Measurements from ENCODE around the gene MEGF11. TPM values are rescaled to one million over a fixed set of nuclear protein-coding genes. Genes with fewer than 3 reads are reported as not detected.

MEGF11 gene
- total RNA-seq, 4 donors from 2014 or later = 0.87 to 7.3 (median 4.9) TPM

DNA sequence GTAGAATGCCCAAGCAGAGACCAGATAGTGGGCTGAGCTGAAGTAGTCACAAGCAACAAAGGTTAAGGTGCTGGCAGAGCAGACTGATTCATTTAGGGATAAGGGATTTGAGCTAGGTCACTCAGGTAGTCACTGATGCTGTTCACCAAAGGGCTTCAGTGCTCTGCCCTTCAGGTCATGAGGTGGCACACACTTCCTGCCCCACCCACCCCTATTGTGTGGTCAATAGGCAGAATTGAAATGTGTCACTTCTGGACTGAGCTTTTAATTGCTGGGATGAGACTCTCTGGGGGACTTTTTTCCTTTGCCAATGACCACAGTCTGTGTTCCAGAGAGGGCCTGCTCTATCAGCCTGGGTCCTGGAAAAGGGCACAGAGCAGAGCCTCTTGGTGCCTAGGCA, 37.0 kb upstream of the MEGF11 start:
- no peak for DNase-seq (ENCODE audit: low spot score in 2 of 2)
- TF ChIP-seq POLR2A (IDR thresholded peaks at IDR 0.05) (no peak), EP300 (IDR thresholded peaks at IDR 0.05) (no peak)
- TF ChIP-seq, protein P1, sequence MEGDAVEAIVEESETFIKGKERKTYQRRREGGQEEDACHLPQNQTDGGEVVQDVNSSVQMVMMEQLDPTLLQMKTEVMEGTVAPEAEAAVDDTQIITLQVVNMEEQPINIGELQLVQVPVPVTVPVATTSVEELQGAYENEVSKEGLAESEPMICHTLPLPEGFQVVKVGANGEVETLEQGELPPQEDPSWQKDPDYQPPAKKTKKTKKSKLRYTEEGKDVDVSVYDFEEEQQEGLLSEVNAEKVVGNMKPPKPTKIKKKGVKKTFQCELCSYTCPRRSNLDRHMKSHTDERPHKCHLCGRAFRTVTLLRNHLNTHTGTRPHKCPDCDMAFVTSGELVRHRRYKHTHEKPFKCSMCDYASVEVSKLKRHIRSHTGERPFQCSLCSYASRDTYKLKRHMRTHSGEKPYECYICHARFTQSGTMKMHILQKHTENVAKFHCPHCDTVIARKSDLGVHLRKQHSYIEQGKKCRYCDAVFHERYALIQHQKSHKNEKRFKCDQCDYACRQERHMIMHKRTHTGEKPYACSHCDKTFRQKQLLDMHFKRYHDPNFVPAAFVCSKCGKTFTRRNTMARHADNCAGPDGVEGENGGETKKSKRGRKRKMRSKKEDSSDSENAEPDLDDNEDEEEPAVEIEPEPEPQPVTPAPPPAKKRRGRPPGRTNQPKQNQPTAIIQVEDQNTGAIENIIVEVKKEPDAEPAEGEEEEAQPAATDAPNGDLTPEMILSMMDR (IDR thresholded peaks at IDR 0.05) = no peak
- Histone ChIP-seq H3K27ac (no peak overlapping the region), H3K4me3 (no peak overlapping the region), H3K9me3 (no peaks in the 10 kb centered on the region), H3K36me3 (no peaks in the 10 kb centered on the region), H3K4me1 (peaks cover 0 to 45% (median 17%) of the 10 kb centered on the region in 4 donors), H3K27me3 (no peaks in the 10 kb centered on the region)

DNA sequence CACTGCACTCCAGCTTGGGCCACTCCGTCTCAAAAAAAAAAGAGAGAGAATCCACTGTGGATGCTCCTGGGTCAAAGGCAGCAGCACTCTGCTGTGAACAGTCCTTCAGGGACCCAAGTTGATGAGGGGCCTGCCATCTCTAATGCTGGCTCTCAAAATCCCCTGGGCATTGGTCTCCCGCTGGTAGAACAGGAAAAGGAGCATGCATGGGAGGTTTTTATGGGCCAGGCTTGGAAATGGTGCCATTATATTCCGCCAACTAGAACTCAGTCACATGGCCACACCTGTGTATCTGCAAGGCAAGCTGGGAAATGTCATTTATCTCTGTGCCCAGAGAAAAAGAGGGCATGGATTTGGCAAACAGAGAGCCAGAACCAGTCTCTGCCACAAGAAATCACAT, 36.5 kb upstream of the MEGF11 start:
- WGBS, 2 donors = 95 to 97% methylated on average over 3 of the region's 3 CpGs
- DNase-seq (ENCODE audit: low spot score in 2 of 2) = no peak
- Histone ChIP-seq H3K27me3 (no peaks in the 10 kb centered on the region), H3K36me3 (no peaks in the 10 kb centered on the region), H3K4me3 (no peak overlapping the region), H3K27ac (no peak overlapping the region), H3K4me1 (peaks cover 0 to 40% (median 15%) of the 10 kb centered on the region in 4 donors), H3K9me3 (no peaks in the 10 kb centered on the region)
- TF ChIP-seq, protein P1 (IDR thresholded peaks at IDR 0.05) = no peak
- TF ChIP-seq POLR2A (IDR thresholded peaks at IDR 0.05) = no peak
- TF ChIP-seq EP300 (IDR thresholded peaks at IDR 0.05) = no peak

- no peak overlapping the region for H3K27ac ChIP-seq
- TF ChIP-seq EP300 (IDR thresholded peaks at IDR 0.05) = no peak
- TF ChIP-seq, protein P1 (IDR thresholded peaks at IDR 0.05) = no peak
- no peak for TF ChIP-seq POLR2A (IDR thresholded peaks at IDR 0.05)
- no peak overlapping the region for H3K4me3 ChIP-seq
Observed at GRCh38 chr15:66288551-66289185, 35.1 kb upstream of the MEGF11 start.

GRCh38 chr15:66288093-66288492, 34.5 kb upstream of the MEGF11 start:
- Histone ChIP-seq H3K27ac (no peak overlapping the region), H3K4me3 (no peak overlapping the region), H3K27me3 (no peaks in the 10 kb centered on the region), H3K4me1 (peaks cover 0 to 29% (median 12%) of the 10 kb centered on the region in 4 donors), H3K36me3 (no peaks in the 10 kb centered on the region), H3K9me3 (no peaks in the 10 kb centered on the region)
- TF ChIP-seq EP300 (IDR thresholded peaks at IDR 0.05) (no peak), POLR2A (IDR thresholded peaks at IDR 0.05) (no peak)
- TF ChIP-seq, protein P1 (IDR thresholded peaks at IDR 0.05) = no peak
- DNase-seq (ENCODE audit: low spot score in 2 of 2) = no peak

More at GRCh38 chr15:66288551-66289185, 35.1 kb upstream of the MEGF11 start:
- Histone ChIP-seq H3K27me3 (no peaks in the 10 kb centered on the region), H3K36me3 (no peaks in the 10 kb centered on the region), H3K9me3 (no peaks in the 10 kb centered on the region), H3K4me1 (peaks cover 0 to 29% (median 12%) of the 10 kb centered on the region in 4 donors)
- WGBS, 2 donors = 50 to 55% methylated on average over 6 of the region's 6 CpGs
- DNase-seq (ENCODE audit: low spot score in 2 of 2) = no peak

- no peak overlapping the region for H3K4me3 ChIP-seq
- H3K27me3 ChIP-seq = no peaks in the 10 kb centered on the region
- no peak overlapping the region for H3K27ac ChIP-seq
- H3K9me3 ChIP-seq = no peaks in the 10 kb centered on the region
- H3K36me3 ChIP-seq = no peaks in the 10 kb centered on the region
- H3K4me1 ChIP-seq = peaks cover 0 to 25% (median 8%) of the 10 kb centered on the region in 4 donors
- WGBS, 2 donors = 11 to 12% methylated on average over 6 of the region's 6 CpGs
- TF ChIP-seq, protein P1 (IDR thresholded peaks at IDR 0.05) = peak; percentile 25 to 61 (median 29)
- no peak for TF ChIP-seq EP300 (IDR thresholded peaks at IDR 0.05)
- DNase-seq (ENCODE audit: low spot score in 2 of 2) = no peak
Observed at GRCh38 chr15:66287461-66288057, 34.0 kb upstream of the MEGF11 start.
